ENCODE measurements around the gene SYNGR2. TPM values are rescaled to one million over a fixed set of nuclear protein-coding genes. Genes with fewer than 3 reads are reported as not detected.

SYNGR2 gene
- total and polyA plus RNA-seq, 2 donors (not counting 1 experiment from before 2014, with no cell fraction given) = 390 to 442 TPM

DNA sequence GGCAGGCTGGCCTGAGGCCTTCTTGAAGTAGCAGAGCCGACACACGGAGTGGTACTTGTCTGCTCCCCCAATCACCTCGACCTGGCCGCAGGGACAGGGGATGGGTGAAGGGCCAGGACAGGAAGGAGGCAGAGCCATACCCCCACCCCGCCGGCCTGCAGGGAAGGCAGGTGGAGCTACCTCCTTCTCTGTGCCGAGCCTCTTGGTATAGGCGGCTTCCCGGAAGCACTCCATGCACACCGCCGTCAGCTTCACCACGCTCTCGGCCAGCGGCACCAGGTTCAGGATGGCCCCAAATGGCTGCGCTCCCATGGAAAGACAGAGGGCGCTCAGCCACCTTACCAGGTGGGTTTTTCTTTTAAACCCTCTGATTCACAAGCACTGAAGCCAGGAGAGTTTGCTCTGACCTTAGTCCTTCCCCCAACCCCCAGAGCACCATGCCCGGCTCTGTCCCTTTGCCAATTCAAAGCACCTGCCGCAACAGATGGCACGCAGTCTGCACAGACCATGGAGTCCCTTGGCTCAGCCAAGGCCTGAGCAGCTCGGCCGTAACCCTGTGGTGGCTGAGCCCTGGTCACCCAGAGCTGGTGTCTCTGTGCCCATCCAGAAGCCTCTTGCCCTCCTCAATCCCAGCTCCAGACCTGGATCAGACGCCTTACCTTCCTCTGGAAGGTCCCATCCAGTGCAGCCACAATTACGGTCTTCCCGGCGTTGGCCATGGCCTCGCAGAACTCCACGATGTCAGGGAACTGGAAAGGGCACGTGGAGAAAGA is 6.7 kb downstream of the SYNGR2 start:
- peaks cover 71 to 75% of the 10 kb centered on the region in 2 donors for H3K4me1 ChIP-seq (ENCODE audit: control insufficient read depth in 2 of 2, insufficient read depth in 2 of 2, low read length in 2 of 2)
- peak overlapping the region; percentile 83 for H3K4me3 Mint-ChIP-seq

More for the DNA sequence above, 6.7 kb downstream of the SYNGR2 start:
- no peak overlapping the region for H2AFZ ChIP-seq (ENCODE audit: insufficient read depth, low read depth, low read length, poor library complexity, severe bottlenecking)
- peak overlapping the region; percentile 73 for H3K4me2 ChIP-seq (replicated peaks; ENCODE audit: low read depth, low read length, poor library complexity, severe bottlenecking)
- ATAC-seq (ENCODE audit: low read depth) = no peak
- ChIA-PET CTCF (interaction anchor here (1.0 to 19.2 kb wide), 12 partner anchors 9 to 247 kb away, joined by 3 to 357 read pairs (median 10); partner anchors contain the start of genes AFMID, TK1, TMC6 and TMC8), POLR2A (interaction anchor here (0.5 to 19.6 kb wide), 7 partner anchors 8 to 56 kb away, joined by 3 to 432 read pairs (median 4); partner anchors contain the start of genes C17orf99, TK1, TMC6 and TMC8)
- DNase-seq = peak; percentile 41
- peak overlapping the region in 1 of 5 experiments; percentile 27 for H3K4me3 ChIP-seq (ENCODE audit: control extremely low read depth in 1 of 5, extremely low read depth in 1 of 5, insufficient read depth in 1 of 5, low read depth in 2 of 5, low read length in 4 of 5)
- H3K36me3 ChIP-seq (replicated peaks in 1 of 2; ENCODE audit: control extremely low read depth in 1 of 2, control insufficient read depth in 1 of 2, extremely low read depth in 1 of 2, insufficient read depth in 2 of 2, low read length in 1 of 2) = peaks cover 0 to 47% of the 10 kb centered on the region in 2 experiments
- H4K20me1 ChIP-seq (ENCODE audit: control insufficient read depth, insufficient read depth, low read length, poor library complexity, severe bottlenecking) = peaks cover 12% of the 10 kb centered on the region
- TF ChIP-seq, protein P1, sequence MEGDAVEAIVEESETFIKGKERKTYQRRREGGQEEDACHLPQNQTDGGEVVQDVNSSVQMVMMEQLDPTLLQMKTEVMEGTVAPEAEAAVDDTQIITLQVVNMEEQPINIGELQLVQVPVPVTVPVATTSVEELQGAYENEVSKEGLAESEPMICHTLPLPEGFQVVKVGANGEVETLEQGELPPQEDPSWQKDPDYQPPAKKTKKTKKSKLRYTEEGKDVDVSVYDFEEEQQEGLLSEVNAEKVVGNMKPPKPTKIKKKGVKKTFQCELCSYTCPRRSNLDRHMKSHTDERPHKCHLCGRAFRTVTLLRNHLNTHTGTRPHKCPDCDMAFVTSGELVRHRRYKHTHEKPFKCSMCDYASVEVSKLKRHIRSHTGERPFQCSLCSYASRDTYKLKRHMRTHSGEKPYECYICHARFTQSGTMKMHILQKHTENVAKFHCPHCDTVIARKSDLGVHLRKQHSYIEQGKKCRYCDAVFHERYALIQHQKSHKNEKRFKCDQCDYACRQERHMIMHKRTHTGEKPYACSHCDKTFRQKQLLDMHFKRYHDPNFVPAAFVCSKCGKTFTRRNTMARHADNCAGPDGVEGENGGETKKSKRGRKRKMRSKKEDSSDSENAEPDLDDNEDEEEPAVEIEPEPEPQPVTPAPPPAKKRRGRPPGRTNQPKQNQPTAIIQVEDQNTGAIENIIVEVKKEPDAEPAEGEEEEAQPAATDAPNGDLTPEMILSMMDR (IDR thresholded peaks at IDR 0.05) = no peak
- no peak for TF ChIP-seq EZH2 (IDR thresholded peaks at IDR 0.05; ENCODE audit: borderline replicate concordance, insufficient read depth, low read depth, low read length, poor library complexity, severe bottlenecking)
- no peaks in the 10 kb centered on the region for H3K9me3 ChIP-seq (ENCODE audit: control extremely low read depth in 1 of 3, control insufficient read depth in 2 of 3, insufficient read depth in 1 of 3, low read length in 2 of 3)
- peak overlapping the region; percentile 74 to 95 for H3K27ac ChIP-seq (ENCODE audit: low read length in 2 of 2)
- H3K9me3 Mint-ChIP-seq (ENCODE audit: insufficient read depth) = no peaks in the 10 kb centered on the region
- H3K79me2 ChIP-seq (ENCODE audit: control insufficient read depth, insufficient read depth, low read length) = peaks cover 32% of the 10 kb centered on the region
- intact Hi-C loops (cut with micrococcal nuclease) = no loop called here
- H3K4me1 Mint-ChIP-seq = peaks cover 82% of the 10 kb centered on the region
- 93% methylated on average over 26 of the region's 28 CpGs for WGBS (ENCODE audit: insufficient coverage)
- H3K9ac ChIP-seq (ENCODE audit: low read length) = no peak overlapping the region
- H3K27ac Mint-ChIP-seq = peak overlapping the region; percentile 89
- H3K27me3 Mint-ChIP-seq = no peaks in the 10 kb centered on the region
- H3K27me3 ChIP-seq (replicated peaks in 1 of 4; ENCODE audit: control extremely low read depth in 1 of 4, control insufficient read depth in 3 of 4, insufficient read depth in 4 of 4, low read length in 3 of 4) = no peaks in the 10 kb centered on the region

Data from B cell (primary cell).